Epithelial cell of esophagus (primary cell): ENCODE measurements around the gene CCDC126.
A peak's percentile ranks its signal among the peaks of the same experiment; 100 is the strongest.
"Not testable (repeated sequence)": the region's sequence is repeated elsewhere in the genome, so short reads cannot be mapped to it uniquely, and the experiment has no call there.

Experiments used
- DNase-seq: peaks from one replicate; pipeline ENCODE4 v3.0.0; 2010; ENCODE audit warnings: low read depth
- H3K4me3 ChIP-seq: 2 replicates; pipeline ENCODE4 v1.5.1; 2011; ENCODE audit warnings: mild to moderate bottlenecking, low read length, control low read depth
- TF ChIP-seq, protein P1 (sequence below): IDR thresholded peaks from 2 replicates; pipeline ENCODE4 v1.5.1; 2011; ENCODE audit warnings: low read depth, mild to moderate bottlenecking, low read length, control low read depth, inconsistent platforms; ENCODE audit not compliant: insufficient read depth; ENCODE audit errors: missing control alignments

The CCDC126 gene

GRCh38 chr7:23680414-23681405 is 83.5 kb downstream of the CCDC126 start:
- DNase-seq: peak; percentile 51
- H3K4me3 ChIP-seq: peak overlapping the region; percentile 53
- TF ChIP-seq, protein P1, sequence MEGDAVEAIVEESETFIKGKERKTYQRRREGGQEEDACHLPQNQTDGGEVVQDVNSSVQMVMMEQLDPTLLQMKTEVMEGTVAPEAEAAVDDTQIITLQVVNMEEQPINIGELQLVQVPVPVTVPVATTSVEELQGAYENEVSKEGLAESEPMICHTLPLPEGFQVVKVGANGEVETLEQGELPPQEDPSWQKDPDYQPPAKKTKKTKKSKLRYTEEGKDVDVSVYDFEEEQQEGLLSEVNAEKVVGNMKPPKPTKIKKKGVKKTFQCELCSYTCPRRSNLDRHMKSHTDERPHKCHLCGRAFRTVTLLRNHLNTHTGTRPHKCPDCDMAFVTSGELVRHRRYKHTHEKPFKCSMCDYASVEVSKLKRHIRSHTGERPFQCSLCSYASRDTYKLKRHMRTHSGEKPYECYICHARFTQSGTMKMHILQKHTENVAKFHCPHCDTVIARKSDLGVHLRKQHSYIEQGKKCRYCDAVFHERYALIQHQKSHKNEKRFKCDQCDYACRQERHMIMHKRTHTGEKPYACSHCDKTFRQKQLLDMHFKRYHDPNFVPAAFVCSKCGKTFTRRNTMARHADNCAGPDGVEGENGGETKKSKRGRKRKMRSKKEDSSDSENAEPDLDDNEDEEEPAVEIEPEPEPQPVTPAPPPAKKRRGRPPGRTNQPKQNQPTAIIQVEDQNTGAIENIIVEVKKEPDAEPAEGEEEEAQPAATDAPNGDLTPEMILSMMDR: no peak

DNA sequence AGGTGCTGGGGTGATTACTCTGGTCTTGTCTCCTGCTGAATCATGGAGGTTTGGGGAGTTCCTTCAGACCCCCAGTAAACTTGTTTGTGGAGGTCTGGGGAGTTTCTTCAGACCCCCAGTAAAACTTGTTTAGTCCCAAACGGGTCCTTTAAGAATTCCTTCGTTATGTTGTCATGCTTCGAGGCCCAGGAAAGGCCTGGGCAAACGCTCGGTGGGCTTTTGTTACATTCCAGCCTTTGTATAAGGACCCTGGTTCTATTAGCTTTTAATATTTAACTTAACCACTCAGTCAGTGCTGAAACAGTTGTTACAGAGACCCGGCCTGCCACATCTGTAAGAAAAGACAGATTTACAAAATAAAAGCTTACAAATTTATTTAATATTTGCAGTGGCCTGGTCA is 86.9 kb downstream of the CCDC126 start:
- not testable (repeated sequence) for DNase-seq, H3K4me3 ChIP-seq

GRCh38 chr7:23685731-23686130 is 88.5 kb downstream of the CCDC126 start:
- TF ChIP-seq, protein P1: no peak
- peak; percentile 5 for DNase-seq
- H3K4me3 ChIP-seq: no peak overlapping the region

GRCh38 chr7:23687011-23687410 is 89.8 kb downstream of the CCDC126 start:
- TF ChIP-seq, protein P1: no peak

GRCh38 chr7:23689165-23689564 is 92.0 kb downstream of the CCDC126 start:
- no peak overlapping the region for H3K4me3 ChIP-seq
- DNase-seq: no peak
- TF ChIP-seq, protein P1: no peak

More at GRCh38 chr7:23687011-23687410, 89.8 kb downstream of the CCDC126 start:
- no peak overlapping the region for H3K4me3 ChIP-seq
- peak; percentile 27 for DNase-seq

GRCh38 chr7:23691320-23691719 is 94.1 kb downstream of the CCDC126 start:
- no peak overlapping the region for H3K4me3 ChIP-seq
- TF ChIP-seq, protein P1: no peak
- DNase-seq: peak; percentile 88

- DNase-seq: no peak
- TF ChIP-seq, protein P1: no peak
- no peak overlapping the region for H3K4me3 ChIP-seq
Measured at GRCh38 chr7:23693224-23693623, 96.0 kb downstream of the CCDC126 start.
